Glutamatergic neuron (in vitro differentiated cells): ENCODE measurements around the gene SMAD3. TPM values are rescaled to one million over a fixed set of nuclear protein-coding genes. Genes with fewer than 3 reads are reported as not detected.
A peak's percentile ranks its signal among the peaks of the same experiment; 100 is the strongest.

ENCODE experiments used
- DNase-seq: peaks from one replicate; pipeline ENCODE4 v3.0.0; 2022
- H3K27ac Mint-ChIP-seq: one replicate; pipeline ENCODE4 v1.8.0; 2020; ENCODE audit warnings: mild to moderate bottlenecking, mixed read lengths, inconsistent platforms; ENCODE audit not compliant: unreplicated experiment
- H3K27me3 Mint-ChIP-seq: one replicate; pipeline ENCODE4 v1.8.0; 2020; ENCODE audit warnings: mild to moderate bottlenecking, moderate library complexity, mixed read lengths, inconsistent platforms; ENCODE audit not compliant: unreplicated experiment
- H3K36me3 Mint-ChIP-seq: one replicate; pipeline ENCODE4 v1.8.0; 2020; ENCODE audit warnings: mild to moderate bottlenecking, mixed read lengths, inconsistent platforms; ENCODE audit not compliant: unreplicated experiment
- H3K4me1 Mint-ChIP-seq: one replicate; pipeline ENCODE4 v1.8.0; 2020; ENCODE audit warnings: mild to moderate bottlenecking, low read depth, mixed read lengths, inconsistent platforms; ENCODE audit not compliant: unreplicated experiment
- H3K4me3 Mint-ChIP-seq: one replicate; pipeline ENCODE4 v1.8.0; 2020; ENCODE audit warnings: mild to moderate bottlenecking, mixed read lengths, inconsistent platforms; ENCODE audit not compliant: unreplicated experiment
- H3K9me3 Mint-ChIP-seq: one replicate; pipeline ENCODE4 v1.8.0; 2020; ENCODE audit warnings: mild to moderate bottlenecking, moderate library complexity, mixed read lengths, inconsistent platforms; ENCODE audit not compliant: unreplicated experiment
- CTCF ChIP-seq: fragments of 200-600 bp; sonication (generic); IDR thresholded peaks from one replicate; pipeline ENCODE4 v1.5.0; 2021; ENCODE audit not compliant: partially characterized antibody, unreplicated experiment
- total RNA-seq: library from RNA; stranded (reverse); fragmentation: NEBNext Ultra II Directional; extraction: Animal tissue kit (Norgen Biotek cat#: 25700); gene quantifications from one replicate; pipeline ENCODE4 v1.2.1, GENCODE V29; 2021; ENCODE audit not compliant: unreplicated experiment

Gene SMAD3
- total RNA-seq, 1 donor from 2014 or later = 5.0 TPM

GRCh38 chr15:67232591-67232990 is 167.2 kb downstream of the SMAD3 start:
- DNase-seq = no peak
- no peak for TF ChIP-seq CTCF
- Mint-ChIP-seq H3K27ac (no peak overlapping the region), H3K36me3 (no peaks in the 10 kb centered on the region), H3K4me3 (no peak overlapping the region), H3K27me3 (peaks cover 2% of the 10 kb centered on the region), H3K4me1 (no peaks in the 10 kb centered on the region), H3K9me3 (no peaks in the 10 kb centered on the region)

GRCh38 chr15:67240235-67241131 is 175.1 kb downstream of the SMAD3 start:
- no peaks in the 10 kb centered on the region for H3K9me3 Mint-ChIP-seq
- no peak for TF ChIP-seq CTCF
- no peak for DNase-seq
- H3K4me3 Mint-ChIP-seq = no peak overlapping the region
- no peak overlapping the region for H3K27ac Mint-ChIP-seq
- peaks cover 18% of the 10 kb centered on the region for H3K4me1 Mint-ChIP-seq
- H3K36me3 Mint-ChIP-seq = no peaks in the 10 kb centered on the region
- no peaks in the 10 kb centered on the region for H3K27me3 Mint-ChIP-seq

- DNase-seq = no peak
- Mint-ChIP-seq H3K4me3 (no peak overlapping the region), H3K4me1 (peaks cover 18% of the 10 kb centered on the region), H3K27me3 (no peaks in the 10 kb centered on the region), H3K36me3 (peaks cover 5% of the 10 kb centered on the region), H3K27ac (peak overlapping the region; percentile 12), H3K9me3 (no peaks in the 10 kb centered on the region)
- TF ChIP-seq CTCF = no peak
These were observed 175.9 kb downstream of the SMAD3 start for GRCh38 chr15:67241132-67241855.

GRCh38 chr15:67242708-67243111 is 177.3 kb downstream of the SMAD3 start:
- Mint-ChIP-seq H3K36me3 (peaks cover 5% of the 10 kb centered on the region), H3K9me3 (no peaks in the 10 kb centered on the region), H3K4me3 (no peak overlapping the region), H3K27ac (no peak overlapping the region), H3K4me1 (peaks cover 18% of the 10 kb centered on the region), H3K27me3 (no peaks in the 10 kb centered on the region)
- TF ChIP-seq CTCF = no peak
- DNase-seq = no peak

Other genes starting within 250 kb of the SMAD3 start
- gene AAGAB, start 189.1 kb downstream of the SMAD3 start, total RNA-seq = 39.9 TPM
- 4.5 TPM for gene IQCH, start 189.2 kb downstream of the SMAD3 start, total RNA-seq